HepG2 (cell line): ENCODE measurements around the gene TICAM2. TPM values are rescaled to one million over a fixed set of nuclear protein-coding genes. Genes with fewer than 3 reads are reported as not detected.
A peak's percentile ranks its signal among the peaks of the same experiment; 100 is the strongest.

Experiments
- KAT2B ChIP-seq: fragments of 150-350 bp; IDR thresholded peaks from 2 replicates; pipeline ENCODE4 v1.6.1; 2014; ENCODE audit warnings: low read depth, low read length, borderline replicate concordance
- KDM2A ChIP-seq: sonication (generic); formaldehyde crosslinking; IDR thresholded peaks from 2 replicates; pipeline ENCODE4 v1.4.0; 2020; ENCODE audit warnings: low read depth, missing genetic modification reagents, borderline replicate concordance
- NR2F2 ChIP-seq: IDR thresholded peaks from 2 replicates; pipeline ENCODE4 v1.6.1; 2012; ENCODE audit warnings: low read depth, inconsistent platforms, borderline replicate concordance
- NRL ChIP-seq: sonication (generic); formaldehyde crosslinking; IDR thresholded peaks from 2 replicates; pipeline ENCODE4 v1.5.0; 2020; ENCODE audit warnings: missing genetic modification reagents, mild to moderate bottlenecking, moderate library complexity, borderline replicate concordance
- ONECUT2 ChIP-seq: sonication (generic); formaldehyde crosslinking; IDR thresholded peaks from 2 replicates; pipeline ENCODE4 v1.4.0; 2020; ENCODE audit warnings: missing genetic modification reagents
- PCBP1 ChIP-seq: fragments of 200-400 bp; formaldehyde crosslinking; IDR thresholded peaks from 2 replicates; pipeline ENCODE4 v1.6.1; 2017; ENCODE audit warnings: mild to moderate bottlenecking, low read depth, low read length, borderline replicate concordance
- PCBP2 ChIP-seq: fragments of 200-400 bp; formaldehyde crosslinking; optimal IDR thresholded peaks from 2 replicates; pipeline ENCODE3; 2018; ENCODE audit warnings: low read length, low read depth; ENCODE audit not compliant: poor library complexity, severe bottlenecking
- PHF5A ChIP-seq: IDR thresholded peaks from one replicate; pipeline ENCODE4 v1.6.1; 2018; ENCODE audit warnings: low read depth, missing genetic modification reagents; ENCODE audit not compliant: unreplicated experiment
- SAFB2 ChIP-seq: sonication (generic); formaldehyde crosslinking; IDR thresholded peaks from 2 replicates; pipeline ENCODE4 v1.5.1; 2020; ENCODE audit warnings: missing genetic modification reagents, low read depth, mild to moderate bottlenecking, borderline replicate concordance
- SIN3A ChIP-seq: IDR thresholded peaks from 2 replicates; pipeline ENCODE4 v1.6.1; 2011; ENCODE audit warnings: low read depth, mild to moderate bottlenecking, control low read depth, low read length, borderline replicate concordance
- YY1 ChIP-seq: IDR thresholded peaks from 2 replicates; pipeline ENCODE4 v1.6.1; 2011; ENCODE audit warnings: low read length, low read depth, moderate library complexity, mild to moderate bottlenecking; ENCODE audit not compliant: insufficient read depth, insufficient replicate concordance
- ZFX ChIP-seq: sonication (generic); formaldehyde crosslinking; IDR thresholded peaks from 2 replicates; pipeline ENCODE4 v1.4.0; 2020; ENCODE audit warnings: mild to moderate bottlenecking, low read depth, missing genetic modification reagents, moderate library complexity
- ZNF556 ChIP-seq: sonication (generic); formaldehyde crosslinking; IDR thresholded peaks from 2 replicates; pipeline ENCODE4 v1.4.0; 2020; ENCODE audit warnings: mild to moderate bottlenecking, missing genetic modification reagents, borderline replicate concordance
- ZNF570 ChIP-seq: sonication (generic); formaldehyde crosslinking; IDR thresholded peaks from 2 replicates; pipeline ENCODE4 v1.4.0; 2020; ENCODE audit warnings: mild to moderate bottlenecking, missing genetic modification reagents, borderline replicate concordance
- ZNF598 ChIP-seq: sonication (generic); formaldehyde crosslinking; IDR thresholded peaks from 2 replicates; pipeline ENCODE4 v1.5.1; 2020; ENCODE audit warnings: mild to moderate bottlenecking, missing genetic modification reagents, borderline replicate concordance
- ZNF790 ChIP-seq: sonication (generic); formaldehyde crosslinking; IDR thresholded peaks from 2 replicates; pipeline ENCODE4 v1.8.0; 2022; ENCODE audit warnings: missing genetic modification reagents, mild to moderate bottlenecking, borderline replicate concordance
- ZSCAN9 ChIP-seq: IDR thresholded peaks from 2 replicates; pipeline ENCODE4 v1.6.1; 2016; ENCODE audit warnings: borderline replicate concordance
- polyA plus RNA-seq, 8 experiments: library from polyadenylated mRNA; depleted of rRNA in 3 of 8; stranded (reverse) in 7 of 8; unstranded in 1 of 8; fragments of >200 nt; fragmentation: Illumina TruSeq in 4 of 8; extraction: Trizol in 4 of 8; gene quantifications; 2 replicates each; pipeline versions ENCODE4 v1.2.1 to v1.2.3, GENCODE V29; 2011 to 2016; ENCODE audit warnings: low read depth in 4 of 8, missing spikeins in 1 of 8, mixed read lengths in 1 of 8; ENCODE audit not compliant: insufficient read depth in 1 of 8
- total RNA-seq, 5 experiments: library from RNA; depleted of rRNA; stranded (reverse); fragments of >200 nt; fragmentation: Illumina TruSeq; extraction: Trizol; gene quantifications; 2 replicates each; pipeline ENCODE4 v1.2.3, GENCODE V29; 2016; ENCODE audit warnings: low read depth in 1 of 5
- TF ChIP-seq, protein P1 (sequence below): sonication (generic); formaldehyde crosslinking; IDR thresholded peaks from 2 replicates; pipeline ENCODE4 v1.5.0; 2020; ENCODE audit warnings: mild to moderate bottlenecking, low read depth, missing genetic modification reagents, borderline replicate concordance
- TF ChIP-seq, protein P2 (sequence below): sonication (generic); formaldehyde crosslinking; IDR thresholded peaks from 2 replicates; pipeline ENCODE4 v1.8.0; 2023; ENCODE audit warnings: mild to moderate bottlenecking, missing genetic modification reagents
- TF ChIP-seq, protein P3 (sequence below): IDR thresholded peaks from 2 replicates; pipeline ENCODE4 v1.6.1; 2012; ENCODE audit warnings: inconsistent platforms
- TF ChIP-seq, protein P4 (sequence below): sonication (generic); formaldehyde crosslinking; IDR thresholded peaks from 2 replicates; pipeline ENCODE4 v1.5.0; 2020; ENCODE audit warnings: missing genetic modification reagents, mild to moderate bottlenecking, borderline replicate concordance
- TF ChIP-seq, protein P5 (sequence below): IDR thresholded peaks from 2 replicates; pipeline ENCODE4 v1.6.1; 2016; ENCODE audit warnings: missing compliant biosample characterization, missing genetic modification reagents, borderline replicate concordance
- TF ChIP-seq, protein P6 (sequence below): sonication (generic); formaldehyde crosslinking; IDR thresholded peaks from 2 replicates; pipeline ENCODE4 v1.4.0; 2020; ENCODE audit warnings: mild to moderate bottlenecking, missing genetic modification reagents

Gene TICAM2
- total and polyA plus RNA-seq, 2 of the 13 experiments (the other 11 are each of a cell fraction or from before 2014, with no cell fraction given): 0.04 TPM; not detected in 1

DNA sequence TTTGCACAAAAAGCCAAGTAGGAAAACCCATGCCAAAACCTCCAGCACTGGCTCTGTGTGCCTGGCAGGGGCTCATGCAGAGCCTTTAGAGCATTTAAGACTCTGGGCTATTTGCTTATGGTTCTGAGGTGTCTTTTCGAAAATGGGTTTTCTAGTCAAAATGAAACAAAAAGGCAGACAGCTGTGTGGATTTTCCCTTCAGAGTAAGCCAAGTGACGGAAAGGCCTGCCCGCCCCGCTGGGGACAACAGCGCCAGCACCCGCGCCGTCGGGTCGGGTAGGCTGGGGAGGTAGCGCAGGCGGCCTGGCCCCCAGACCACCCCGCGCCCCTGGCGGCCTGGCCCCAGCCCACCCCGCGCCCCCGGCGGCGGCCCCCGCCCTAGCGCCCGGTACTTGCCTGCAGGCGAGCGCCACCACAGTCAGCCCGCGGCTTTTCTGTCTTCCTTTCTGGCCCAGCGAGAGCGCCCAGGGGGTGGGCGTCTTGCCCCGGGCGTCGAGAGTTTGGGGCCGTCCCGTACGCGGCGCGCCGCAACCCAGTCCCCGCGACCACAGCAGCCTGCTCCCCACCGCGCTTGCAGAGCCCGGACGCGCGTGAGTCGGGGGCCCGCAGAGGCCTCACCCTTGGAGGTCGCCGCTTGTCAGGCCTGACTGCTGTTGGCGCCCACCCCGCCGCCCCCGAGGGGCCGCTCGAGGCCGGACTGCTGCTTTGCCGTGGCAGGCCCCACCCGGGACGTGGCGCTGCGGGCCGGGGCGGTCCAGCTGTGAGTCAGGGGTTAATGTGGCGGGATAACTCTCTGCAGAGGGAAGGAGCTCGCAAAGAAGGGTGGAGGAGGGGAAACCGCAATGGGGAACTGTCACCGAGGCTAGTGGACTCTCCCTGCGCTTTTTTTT lies at the start of gene TICAM2 (continued):
- TF ChIP-seq NRL (CRISPR knock-in tag): 0 out of 2 replicates have a peak, but pooled peaks have one; percentile 29
- no peak for TF ChIP-seq SAFB2 (CRISPR knock-in tag)
- peak; percentile 53 for TF ChIP-seq ZFX (CRISPR knock-in tag)
- TF ChIP-seq ZNF598 (CRISPR knock-in tag): no peak
- TF ChIP-seq KDM2A (CRISPR knock-in tag): peak; percentile 69
- no peak for TF ChIP-seq KAT2B
- no peak for TF ChIP-seq PCBP1
- TF ChIP-seq, protein P1, sequence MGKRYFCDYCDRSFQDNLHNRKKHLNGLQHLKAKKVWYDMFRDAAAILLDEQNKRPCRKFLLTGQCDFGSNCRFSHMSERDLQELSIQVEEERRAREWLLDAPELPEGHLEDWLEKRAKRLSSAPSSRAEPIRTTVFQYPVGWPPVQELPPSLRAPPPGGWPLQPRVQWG (CRISPR knock-in tag): no peak
- TF ChIP-seq, protein P2, sequence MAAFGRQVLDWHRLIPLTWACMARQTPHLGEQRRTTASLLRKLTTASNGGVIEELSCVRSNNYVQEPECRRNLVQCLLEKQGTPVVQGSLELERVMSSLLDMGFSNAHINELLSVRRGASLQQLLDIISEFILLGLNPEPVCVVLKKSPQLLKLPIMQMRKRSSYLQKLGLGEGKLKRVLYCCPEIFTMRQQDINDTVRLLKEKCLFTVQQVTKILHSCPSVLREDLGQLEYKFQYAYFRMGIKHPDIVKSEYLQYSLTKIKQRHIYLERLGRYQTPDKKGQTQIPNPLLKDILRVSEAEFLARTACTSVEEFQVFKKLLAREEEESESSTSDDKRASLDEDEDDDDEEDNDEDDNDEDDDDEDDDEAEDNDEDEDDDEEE (CRISPR knock-in tag): no peak
- TF ChIP-seq ZSCAN9: no peak
- TF ChIP-seq ZNF790 (CRISPR knock-in tag): no peak
- no peak for TF ChIP-seq NR2F2
- no peak for TF ChIP-seq ZNF570 (CRISPR knock-in tag)
- TF ChIP-seq, protein P3, sequence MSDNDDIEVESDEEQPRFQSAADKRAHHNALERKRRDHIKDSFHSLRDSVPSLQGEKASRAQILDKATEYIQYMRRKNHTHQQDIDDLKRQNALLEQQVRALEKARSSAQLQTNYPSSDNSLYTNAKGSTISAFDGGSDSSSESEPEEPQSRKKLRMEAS: no peak
- TF ChIP-seq SIN3A: no peak
- no peak for TF ChIP-seq PCBP2
- no peak for TF ChIP-seq ONECUT2
- TF ChIP-seq ZNF556: no peak
- TF ChIP-seq, protein P4, sequence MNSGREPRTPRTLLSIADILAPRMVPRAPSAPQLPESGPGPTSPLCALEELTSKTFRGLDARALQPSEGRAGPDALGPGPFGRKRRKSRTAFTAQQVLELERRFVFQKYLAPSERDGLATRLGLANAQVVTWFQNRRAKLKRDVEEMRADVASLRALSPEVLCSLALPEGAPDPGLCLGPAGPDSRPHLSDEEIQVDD (CRISPR knock-in tag): no peak
- no peak for TF ChIP-seq PHF5A
- TF ChIP-seq, protein P5, sequence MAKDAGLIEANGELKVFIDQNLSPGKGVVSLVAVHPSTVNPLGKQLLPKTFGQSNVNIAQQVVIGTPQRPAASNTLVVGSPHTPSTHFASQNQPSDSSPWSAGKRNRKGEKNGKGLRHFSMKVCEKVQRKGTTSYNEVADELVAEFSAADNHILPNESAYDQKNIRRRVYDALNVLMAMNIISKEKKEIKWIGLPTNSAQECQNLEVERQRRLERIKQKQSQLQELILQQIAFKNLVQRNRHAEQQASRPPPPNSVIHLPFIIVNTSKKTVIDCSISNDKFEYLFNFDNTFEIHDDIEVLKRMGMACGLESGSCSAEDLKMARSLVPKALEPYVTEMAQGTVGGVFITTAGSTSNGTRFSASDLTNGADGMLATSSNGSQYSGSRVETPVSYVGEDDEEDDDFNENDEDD (CRISPR knock-in tag): no peak
- TF ChIP-seq, protein P6, sequence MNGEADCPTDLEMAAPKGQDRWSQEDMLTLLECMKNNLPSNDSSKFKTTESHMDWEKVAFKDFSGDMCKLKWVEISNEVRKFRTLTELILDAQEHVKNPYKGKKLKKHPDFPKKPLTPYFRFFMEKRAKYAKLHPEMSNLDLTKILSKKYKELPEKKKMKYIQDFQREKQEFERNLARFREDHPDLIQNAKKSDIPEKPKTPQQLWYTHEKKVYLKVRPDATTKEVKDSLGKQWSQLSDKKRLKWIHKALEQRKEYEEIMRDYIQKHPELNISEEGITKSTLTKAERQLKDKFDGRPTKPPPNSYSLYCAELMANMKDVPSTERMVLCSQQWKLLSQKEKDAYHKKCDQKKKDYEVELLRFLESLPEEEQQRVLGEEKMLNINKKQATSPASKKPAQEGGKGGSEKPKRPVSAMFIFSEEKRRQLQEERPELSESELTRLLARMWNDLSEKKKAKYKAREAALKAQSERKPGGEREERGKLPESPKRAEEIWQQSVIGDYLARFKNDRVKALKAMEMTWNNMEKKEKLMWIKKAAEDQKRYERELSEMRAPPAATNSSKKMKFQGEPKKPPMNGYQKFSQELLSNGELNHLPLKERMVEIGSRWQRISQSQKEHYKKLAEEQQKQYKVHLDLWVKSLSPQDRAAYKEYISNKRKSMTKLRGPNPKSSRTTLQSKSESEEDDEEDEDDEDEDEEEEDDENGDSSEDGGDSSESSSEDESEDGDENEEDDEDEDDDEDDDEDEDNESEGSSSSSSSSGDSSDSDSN (CRISPR knock-in tag): peak; percentile 32; the same call in 1 of the 2 replicates
- no peak for TF ChIP-seq YY1
